H9 (cell line): ENCODE data around the gene FBXL19. TPM values are rescaled to one million over a fixed set of nuclear protein-coding genes. Genes with fewer than 3 reads are reported as not detected.

ENCODE experiments used
- DNase-seq: peaks from one replicate; pipeline ENCODE4 v3.0.0-alpha.2; 2017
- H2AFZ ChIP-seq: one replicate; pipeline ENCODE4 v1.6.1; 2013; ENCODE audit warnings: mild to moderate bottlenecking, low read length, control low read depth, moderate library complexity
- H2AK5ac ChIP-seq: 2 replicates; pipeline ENCODE4 v1.6.1; 2013; ENCODE audit warnings: low read length, control low read depth, mixed read lengths; ENCODE audit not compliant: insufficient read length
- H2BK120ac ChIP-seq: one replicate; pipeline ENCODE4 v1.6.1; 2013; ENCODE audit warnings: low read depth, mild to moderate bottlenecking, low read length, control low read depth, inconsistent platforms; ENCODE audit not compliant: poor library complexity, severe bottlenecking
- H2BK12ac ChIP-seq: 2 replicates; pipeline ENCODE4 v1.6.1; 2013; ENCODE audit warnings: low read length, control low read depth, mixed read lengths, low read depth; ENCODE audit not compliant: insufficient read length
- H2BK15ac ChIP-seq: 2 replicates; pipeline ENCODE4 v1.6.1; 2013; ENCODE audit warnings: low read depth, low read length, control low read depth
- H2BK20ac ChIP-seq: one replicate; pipeline ENCODE4 v1.6.1; 2013; ENCODE audit warnings: low read depth, mild to moderate bottlenecking, low read length, control low read depth, inconsistent platforms; ENCODE audit not compliant: poor library complexity, severe bottlenecking
- H2BK5ac ChIP-seq: 2 replicates; pipeline ENCODE4 v1.6.1; 2013; ENCODE audit warnings: low read length, control low read depth, mixed read lengths; ENCODE audit not compliant: insufficient read length
- H3K14ac ChIP-seq: 2 replicates; pipeline ENCODE4 v1.6.1; 2013; ENCODE audit warnings: low read length, control low read depth; ENCODE audit not compliant: insufficient read depth
- H3K18ac ChIP-seq: 2 replicates; pipeline ENCODE4 v1.6.1; 2013; ENCODE audit warnings: low read depth, mild to moderate bottlenecking, mixed read lengths, low read length, control low read depth; ENCODE audit not compliant: insufficient read length
- H3K23ac ChIP-seq: 2 replicates; pipeline ENCODE4 v1.6.1; 2013; ENCODE audit warnings: low read length, control low read depth, mixed read lengths, low read depth; ENCODE audit not compliant: insufficient read length
- H3K23me2 ChIP-seq: 2 replicates; pipeline ENCODE4 v1.6.1; 2013; ENCODE audit warnings: low read depth, mild to moderate bottlenecking, mixed read lengths, low read length, control low read depth; ENCODE audit not compliant: insufficient read length, poor library complexity, severe bottlenecking
- H3K27ac ChIP-seq: 2 replicates; pipeline ENCODE4 v1.5.1; 2013; ENCODE audit warnings: low read length, control low read depth, mixed read lengths, low read depth; ENCODE audit not compliant: insufficient read length
- H3K27me3 ChIP-seq: 2 replicates; pipeline ENCODE4 v1.6.1; 2013; ENCODE audit warnings: low read length, control low read depth, inconsistent platforms; ENCODE audit not compliant: insufficient read depth
- H3K4ac ChIP-seq: 2 replicates; pipeline ENCODE4 v1.6.1; 2013; ENCODE audit warnings: low read depth, mild to moderate bottlenecking, control low read depth, inconsistent platforms, low read length, moderate library complexity
- H3K4me1 ChIP-seq: 2 replicates; pipeline ENCODE4 v1.6.1; 2013; ENCODE audit warnings: low read length, control low read depth, inconsistent platforms; ENCODE audit not compliant: insufficient read depth
- H3K4me2 ChIP-seq: 2 replicates; pipeline ENCODE4 v1.6.1; 2013; ENCODE audit warnings: low read length, control low read depth, mixed read lengths; ENCODE audit not compliant: insufficient read length, insufficient read depth
- H3K56ac ChIP-seq: 2 replicates; pipeline ENCODE4 v1.6.1; 2013; ENCODE audit warnings: low read depth, mild to moderate bottlenecking, mixed read lengths, low read length, control low read depth; ENCODE audit not compliant: insufficient read length
- H3K79me1 ChIP-seq: 2 replicates; pipeline ENCODE4 v1.6.1; 2013; ENCODE audit warnings: low read depth, mild to moderate bottlenecking, moderate library complexity, low read length, control low read depth, inconsistent platforms; ENCODE audit not compliant: insufficient read depth, poor library complexity, severe bottlenecking
- H3K79me2 ChIP-seq: 2 replicates; pipeline ENCODE4 v1.6.1; 2013; ENCODE audit warnings: low read length, control low read depth, inconsistent platforms; ENCODE audit not compliant: insufficient read depth
- H3K9ac ChIP-seq: 2 replicates; pipeline ENCODE4 v1.6.1; 2013; ENCODE audit warnings: low read length, control low read depth, mixed read lengths; ENCODE audit not compliant: insufficient read length; ENCODE audit errors: extremely low read depth
- H3K9me3 ChIP-seq: one replicate; pipeline ENCODE4 v1.6.1; 2013; ENCODE audit warnings: low read depth, low read length, inconsistent platforms; ENCODE audit not compliant: control insufficient read depth
- H3T11ph ChIP-seq: one replicate; pipeline ENCODE4 v1.6.1; 2013; ENCODE audit warnings: mild to moderate bottlenecking, low read length, control low read depth, inconsistent platforms
- H4K20me1 ChIP-seq: one replicate; pipeline ENCODE4 v1.6.1; 2013; ENCODE audit not compliant: control insufficient read depth, insufficient read length, insufficient read depth
- H4K5ac ChIP-seq: 2 replicates; pipeline ENCODE4 v1.6.1; 2013; ENCODE audit warnings: low read depth, mild to moderate bottlenecking, mixed read lengths, low read length, control low read depth; ENCODE audit not compliant: insufficient read length
- H4K8ac ChIP-seq: replicated peaks from 2 replicates; pipeline ENCODE4 v1.6.1; 2013; ENCODE audit warnings: low read length, control low read depth, mixed read lengths, low read depth; ENCODE audit not compliant: insufficient read length
- H4K91ac ChIP-seq: 2 replicates; pipeline ENCODE4 v1.6.1; 2013; ENCODE audit warnings: low read depth, mild to moderate bottlenecking, moderate library complexity, mixed read lengths, low read length, control low read depth; ENCODE audit not compliant: insufficient read length
- H3K27ac Mint-ChIP-seq, 3 experiments: 2 replicates in 2 of 3; 3 replicates in 1 of 3; pipeline ENCODE4 v1.8.0; 2020 to 2021; ENCODE audit warnings: mixed read lengths in 3 of 3, mild to moderate bottlenecking in 1 of 3, moderate library complexity in 1 of 3
- H3K27me3 Mint-ChIP-seq: 2 replicates; pipeline ENCODE4 v1.8.0; 2021; ENCODE audit warnings: low read depth, mild to moderate bottlenecking, moderate library complexity, mixed read lengths
- H3K36me3 Mint-ChIP-seq, 3 experiments: 2 replicates in 2 of 3; 3 replicates in 1 of 3; pipeline ENCODE4 v1.8.0; 2020 to 2021; ENCODE audit warnings: low read depth in 3 of 3, mixed read lengths in 3 of 3; ENCODE audit not compliant: insufficient read depth in 1 of 3
- H3K4me1 Mint-ChIP-seq, 2 experiments: 2 replicates each; pipeline ENCODE4 v1.8.0; 2020; ENCODE audit warnings: mixed read lengths in 2 of 2
- H3K4me3 Mint-ChIP-seq, 2 experiments: 2 replicates in 1 of 2; 3 replicates in 1 of 2; pipeline ENCODE4 v1.8.0; 2020 to 2021; ENCODE audit warnings: mild to moderate bottlenecking in 2 of 2, mixed read lengths in 2 of 2, moderate library complexity in 1 of 2
- H3K9me3 Mint-ChIP-seq, 2 experiments: 2 replicates in 1 of 2; 3 replicates in 1 of 2; pipeline ENCODE4 v1.8.0; 2020; ENCODE audit warnings: mild to moderate bottlenecking in 2 of 2, mixed read lengths in 2 of 2, moderate library complexity in 1 of 2
- CTCF ChIP-seq: fragments of 200-600 bp; sonication (generic); conservative IDR thresholded peaks from 3 replicates; pipeline ENCODE4 v1.8.0; 2021; ENCODE audit warnings: antibody characterized with exemption, mild to moderate bottlenecking
- WGBS: extraction: QIAGEN DNeasy Blood & Tissue Kit; methylation state at CpG from one replicate; pipeline ENCODE4 v1.1.7; 2013; ENCODE audit warnings: missing lambda C conversion rate, low lambda C conversion rate, mixed read lengths; ENCODE audit not compliant: insufficient read length; ENCODE audit errors: extremely low coverage; 5-methylcytosine and 5-hydroxymethylcytosine counted together
- total RNA-seq: library from RNA; stranded (reverse); gene quantifications from 2 replicates; pipeline ENCODE4 v1.2.1, GENCODE V29; 2021

FBXL19 gene
- total RNA-seq, 1 experiment from 2014 or later = 66.8 TPM

- Histone ChIP-seq H3K27me3 (no peaks in the 10 kb centered on the region), H2BK15ac (no peak overlapping the region), H3K23ac (no peak overlapping the region), H3K9me3 (no peaks in the 10 kb centered on the region), H3K18ac (no peak overlapping the region), H2BK20ac (no peak overlapping the region), H3K79me2 (no peaks in the 10 kb centered on the region), H2BK12ac (no peak overlapping the region), H3K27ac (no peak overlapping the region), H3K4me1 (no peaks in the 10 kb centered on the region), H3K79me1 (no peaks in the 10 kb centered on the region), H3T11ph (no peak overlapping the region), H3K4ac (no peak overlapping the region), H2AK5ac (no peak overlapping the region), H3K14ac (no peak overlapping the region), H2BK120ac (no peak overlapping the region), H3K56ac (no peak overlapping the region), H3K9ac (peak overlapping the region; percentile 14), H3K23me2 (peaks cover 10% of the 10 kb centered on the region), H4K91ac (no peak overlapping the region), H4K8ac (no peak overlapping the region), H2AFZ (no peak overlapping the region), H3K4me2 (peak overlapping the region; percentile 63), H4K5ac (no peak overlapping the region), H2BK5ac (no peak overlapping the region), H4K20me1 (no peaks in the 10 kb centered on the region)
- no peak for DNase-seq
- Mint-ChIP-seq H3K27me3 (no peaks in the 10 kb centered on the region), H3K4me3 (peak overlapping the region; percentile 85 to 92), H3K36me3 (peaks cover 16 to 23% (median 22%) of the 10 kb centered on the region in 3 experiments), H3K4me1 (peaks cover 12 to 24% of the 10 kb centered on the region in 2 experiments), H3K27ac (peak overlapping the region; percentile 21 to 71 (median 68); a peak in 5 of 7 replicates), H3K9me3 (no peaks in the 10 kb centered on the region; a peak in 1 of 5 replicates)
- no CpG with 5 or more reads among the region's 11 CpGs for WGBS
- TF ChIP-seq CTCF = no peak
Measured at GRCh38 chr16:30924913-30925631, 1.7 kb downstream of the FBXL19 start.
